ENCODE results near the gene IFNA5. TPM values are rescaled to one million over a fixed set of nuclear protein-coding genes. Genes with fewer than 3 reads are reported as not detected.

Gene IFNA5
- not detected in 2 replicates for total RNA-seq

GRCh38 chr9:21305213-21305612 is at the start of gene IFNA5:
Gene IFNA5 (minus strand): TSS chr9:21305313. CDS start chr9:21305256, 57 bp downstream.

GRCh38 chr9:21350787-21351186 is 45.7 kb upstream of the IFNA5 start, which contains the start of gene IFNA6:
Gene IFNA6 (minus strand): TSS chr9:21350887. CDS start chr9:21350887, 0 bp downstream.

DNA sequence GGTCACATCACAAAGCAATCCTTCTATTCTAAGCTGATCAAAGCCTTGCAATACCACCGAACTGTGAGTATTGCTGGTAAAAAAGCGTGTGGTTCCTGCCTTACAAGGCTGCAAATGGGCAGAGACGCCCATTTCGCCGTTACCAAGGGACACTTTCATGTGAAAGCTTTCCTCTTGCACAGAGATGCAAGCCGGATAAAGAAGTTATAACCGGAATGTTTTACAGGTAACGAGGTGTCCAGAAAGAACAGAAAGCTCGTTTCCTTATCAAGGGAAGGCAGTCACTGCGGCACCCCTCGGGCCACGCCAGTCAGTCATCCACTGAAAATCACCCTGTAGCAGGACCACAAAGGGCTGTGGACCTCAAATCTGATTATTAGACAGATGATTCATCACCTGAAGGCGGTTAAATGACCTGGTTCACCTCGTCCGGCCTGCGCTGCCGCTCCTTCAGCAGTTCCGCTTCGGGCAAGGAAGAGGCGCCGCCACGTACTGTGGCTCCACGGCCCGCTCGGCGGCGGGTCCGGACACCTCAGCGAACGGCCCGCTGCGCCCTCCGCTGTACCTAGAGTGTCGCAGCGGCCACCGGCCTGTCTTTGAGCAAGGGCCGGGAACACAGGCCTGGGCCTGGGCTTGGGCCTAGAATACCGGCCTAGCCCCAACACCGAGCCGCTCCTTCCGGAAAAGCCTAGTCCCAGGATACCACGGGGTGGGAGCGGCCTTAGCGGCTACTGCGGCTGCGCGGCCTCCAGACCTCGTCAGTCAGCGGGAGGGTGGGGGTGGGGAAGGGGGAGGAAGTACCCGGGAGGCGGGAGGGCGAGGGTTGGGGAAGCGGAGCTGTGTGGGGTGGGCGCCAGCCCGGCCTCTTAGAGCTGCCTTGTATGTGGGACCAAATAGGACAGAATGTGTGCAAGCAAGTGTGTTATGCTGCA is 29.9 kb upstream of the IFNA5 start, which contains the start of gene KLHL9:
KLHL9 (minus strand) TSS at position 704 of the 932 bp plus-strand sequence; CDS start at position 159, 545 bp downstream.

Other genes with a start within 250 kb of the IFNA5 start
- gene IFNB1, start 227.4 kb downstream of the IFNA5 start, total RNA-seq: not detected in 2 replicates
- gene IFNW1, start 163.5 kb downstream of the IFNA5 start, total RNA-seq: not detected in 2 replicates
- not detected in 2 replicates for gene IFNA21, start 138.7 kb downstream of the IFNA5 start, total RNA-seq
- not detected in 2 replicates for gene IFNA4, start 117.7 kb downstream of the IFNA5 start, total RNA-seq
- not detected in 2 replicates for gene IFNA7, start 103.1 kb downstream of the IFNA5 start, total RNA-seq
- gene IFNA10, start 98.2 kb downstream of the IFNA5 start, total RNA-seq: not detected in 2 replicates
- gene IFNA16, start 88.0 kb downstream of the IFNA5 start, total RNA-seq: not detected in 2 replicates
- gene IFNA17, start 77.1 kb downstream of the IFNA5 start, total RNA-seq: not detected in 2 replicates
- gene IFNA14, start 65.3 kb downstream of the IFNA5 start, total RNA-seq: not detected in 2 replicates
- 25.2 and 30.0 TPM in 2 replicates for gene KLHL9, start 30.1 kb upstream of the IFNA5 start, total RNA-seq
- gene IFNA6, start 45.6 kb upstream of the IFNA5 start, total RNA-seq: not detected in 2 replicates
- not detected in 2 replicates for gene IFNA13, start 62.7 kb upstream of the IFNA5 start, total RNA-seq
- gene IFNA2, start 80.1 kb upstream of the IFNA5 start, total RNA-seq: not detected in 2 replicates
- not detected in 2 replicates for gene IFNA8, start 103.8 kb upstream of the IFNA5 start, total RNA-seq
- not detected in 2 replicates for gene IFNA1, start 135.1 kb upstream of the IFNA5 start, total RNA-seq
- gene IFNE, start 177.0 kb upstream of the IFNA5 start, total RNA-seq: 0.24 and 0.52 TPM in 2 replicates

Data from epithelial cell of alveolus of lung (primary cell).